LNCAP (cell line): Measurements from ENCODE around the gene LGR5.

Source experiments
- CTCF ChIP-seq: fragments of 450-650 bp; IDR thresholded peaks from 2 replicates; pipeline ENCODE4 v1.5.1; 2017; ENCODE audit warnings: mild to moderate bottlenecking

Gene LGR5

GRCh38 chr12:71610031-71610795 is 170.6 kb downstream of the LGR5 start:
- TF ChIP-seq CTCF: no peak

- TF ChIP-seq CTCF: no peak
These were observed 182.3 kb downstream of the LGR5 start for GRCh38 chr12:71621938-71622337.

GRCh38 chr12:71625476-71625875 is 185.9 kb downstream of the LGR5 start:
- TF ChIP-seq CTCF: no peak

GRCh38 chr12:71626098-71626497 is 186.5 kb downstream of the LGR5 start:
- TF ChIP-seq CTCF: no peak

GRCh38 chr12:71626768-71627167 is 187.2 kb downstream of the LGR5 start:
- no peak for TF ChIP-seq CTCF

- no peak for TF ChIP-seq CTCF
These were observed 187.9 kb downstream of the LGR5 start for GRCh38 chr12:71627438-71628002.
